T-helper 17 cell (primary cell): ENCODE data around the gene CORO2B. TPM values are rescaled to one million over a fixed set of nuclear protein-coding genes. Genes with fewer than 3 reads are reported as not detected.
"Not testable (repeated sequence)": the region's sequence is repeated elsewhere in the genome, so short reads cannot be mapped to it uniquely, and the experiment has no call there.

Experiments used
- ATAC-seq: fragments of 150-1000 bp; cut with Tn5 transposase; 2 replicates; pipeline ENCODE4 v1.10.0; 2021; ENCODE audit warnings: mild to moderate bottlenecking, moderate library complexity
- DNase-seq, 3 donors: peaks; one replicate each; pipeline versions ENCODE4 v3.0.0 to v3.0.0-alpha.2; 2020 to 2021
- H3K9me3 ChIP-seq: one replicate; pipeline ENCODE4 v1.7.0; 2013; ENCODE audit warnings: low read length, mild to moderate bottlenecking; ENCODE audit not compliant: control insufficient read depth, poor library complexity, severe bottlenecking
- H3K27ac Mint-ChIP-seq: one replicate; pipeline ENCODE4 v1.8.0; 2022; ENCODE audit warnings: mild to moderate bottlenecking, moderate library complexity, mixed read lengths
- H3K27me3 Mint-ChIP-seq: one replicate; pipeline ENCODE4 v1.8.0; 2022; ENCODE audit warnings: mixed read lengths
- H3K36me3 Mint-ChIP-seq: one replicate; pipeline ENCODE4 v1.8.0; 2022; ENCODE audit warnings: low read depth, mixed read lengths
- H3K4me1 Mint-ChIP-seq: one replicate; pipeline ENCODE4 v1.8.0; 2022; ENCODE audit warnings: mild to moderate bottlenecking, mixed read lengths
- H3K4me3 Mint-ChIP-seq: one replicate; pipeline ENCODE4 v1.8.0; 2022; ENCODE audit warnings: mild to moderate bottlenecking, moderate library complexity, mixed read lengths
- total RNA-seq, 4 donors: library from RNA in 2 of 4; stranded (reverse) in 2 of 4; gene quantifications; one replicate each; pipeline ENCODE4 v1.2.3 and lab custom pipeline; 2022 to 2026

CORO2B gene
- total RNA-seq, 2 donors from 2014 or later, result not detected

GRCh38 chr15:68603216-68603595 lies 24.4 kb downstream of the CORO2B start:
- DNase-seq (no peak), ATAC-seq (no peak)
- no peaks in the 10 kb centered on the region for H3K9me3 ChIP-seq
- H3K27me3 Mint-ChIP-seq, result peaks cover 45% of the 10 kb centered on the region
- H3K4me1 Mint-ChIP-seq, result no peaks in the 10 kb centered on the region
- H3K36me3 Mint-ChIP-seq, result no peaks in the 10 kb centered on the region
- no peak overlapping the region for H3K4me3 Mint-ChIP-seq
- no peak overlapping the region for H3K27ac Mint-ChIP-seq

DNA sequence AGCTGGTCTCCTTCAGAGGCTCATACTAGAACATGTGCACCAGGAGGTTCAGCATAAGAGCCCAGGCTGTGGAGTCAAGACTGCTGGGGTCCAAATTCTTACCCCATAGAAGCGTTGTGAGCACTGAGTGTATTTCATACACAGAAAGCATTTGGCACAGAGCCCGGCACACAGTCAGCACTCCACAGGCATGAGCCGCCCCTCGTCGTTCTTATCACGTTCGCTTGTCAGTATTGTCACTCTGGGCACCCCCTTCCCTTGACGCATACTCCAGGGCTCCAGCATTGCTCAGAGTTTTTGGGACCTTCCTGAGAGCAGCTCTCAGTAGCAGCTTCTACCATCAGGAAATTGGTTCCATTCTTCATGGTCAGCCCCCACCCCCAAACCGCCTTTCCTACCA lies 25.2 kb downstream of the CORO2B start:
- H3K27me3 Mint-ChIP-seq, result peaks cover 42% of the 10 kb centered on the region
- H3K36me3 Mint-ChIP-seq, result no peaks in the 10 kb centered on the region
- no peak for ATAC-seq

GRCh38 chr15:68604840-68605478 lies 26.2 kb downstream of the CORO2B start:
- not testable (repeated sequence) for H3K4me1 Mint-ChIP-seq, H3K27ac Mint-ChIP-seq, DNase-seq, H3K36me3 Mint-ChIP-seq, H3K9me3 ChIP-seq, H3K4me3 Mint-ChIP-seq, ATAC-seq
- H3K27me3 Mint-ChIP-seq, result peaks cover 33% of the 10 kb centered on the region

More for the DNA sequence above, 25.2 kb downstream of the CORO2B start:
- no peak for DNase-seq
- H3K4me3 Mint-ChIP-seq, result no peak overlapping the region
- H3K4me1 Mint-ChIP-seq, result no peaks in the 10 kb centered on the region
- no peak overlapping the region for H3K27ac Mint-ChIP-seq
- no peaks in the 10 kb centered on the region for H3K9me3 ChIP-seq

DNA sequence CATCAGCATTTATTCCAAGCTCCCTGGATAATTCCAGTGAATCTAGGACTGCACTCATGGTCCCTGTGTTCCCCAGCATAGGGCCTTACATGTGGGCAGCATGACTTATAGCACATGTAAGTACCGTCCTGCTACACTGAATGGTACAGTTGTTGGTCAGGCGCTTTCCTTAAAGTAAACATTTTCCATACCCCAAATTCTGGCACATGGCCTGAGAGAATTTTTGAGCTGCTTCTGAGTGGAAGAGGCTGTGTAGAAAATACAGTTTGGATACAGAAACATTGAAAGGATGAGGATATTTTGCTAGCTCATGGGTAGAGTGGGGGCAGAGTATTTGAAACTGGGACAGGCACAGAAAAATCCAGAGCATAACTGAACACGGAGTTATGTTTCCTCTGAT lies 27.6 kb downstream of the CORO2B start:
- no peak overlapping the region for H3K27ac Mint-ChIP-seq
- DNase-seq (no peak), ATAC-seq (no peak)
- no peaks in the 10 kb centered on the region for H3K36me3 Mint-ChIP-seq
- no peak overlapping the region for H3K4me3 Mint-ChIP-seq
- peaks cover 22% of the 10 kb centered on the region for H3K27me3 Mint-ChIP-seq
- H3K4me1 Mint-ChIP-seq, result no peaks in the 10 kb centered on the region
- no peaks in the 10 kb centered on the region for H3K9me3 ChIP-seq

DNA sequence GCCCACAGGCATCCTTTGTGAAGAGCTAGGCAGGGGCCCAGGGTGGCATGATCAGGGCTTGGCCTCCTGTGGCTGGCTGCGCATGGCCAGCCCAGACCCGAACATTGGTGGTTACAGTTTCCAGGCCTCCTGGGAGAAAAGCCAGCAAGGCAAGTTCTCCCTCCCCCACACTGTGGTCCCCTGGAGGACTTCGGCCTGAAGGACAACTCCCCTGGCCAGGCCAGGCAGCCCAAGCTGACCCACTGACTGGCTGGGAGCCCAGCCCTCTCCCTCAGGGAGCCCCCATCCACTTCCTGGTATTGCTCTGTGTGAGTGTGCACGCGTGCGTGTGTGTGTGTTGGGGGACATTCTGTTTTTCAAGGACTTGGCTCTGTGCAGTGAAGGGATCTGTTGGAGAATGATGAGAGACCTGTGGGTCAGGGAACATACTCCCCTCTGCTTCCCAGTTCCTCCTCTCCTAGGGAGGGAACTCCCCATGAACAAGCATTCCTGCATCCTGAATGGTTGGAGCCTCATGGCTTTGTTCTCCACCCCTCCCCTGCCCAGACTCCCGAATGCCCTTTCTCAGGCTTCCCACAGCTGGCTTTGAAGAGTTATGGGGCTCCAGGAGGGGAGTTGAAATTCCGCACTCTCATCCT lies 29.5 kb downstream of the CORO2B start:
- H3K4me3 Mint-ChIP-seq, result no peak overlapping the region
- DNase-seq (no peak), ATAC-seq (no peak)
- H3K4me1 Mint-ChIP-seq, result no peaks in the 10 kb centered on the region
- H3K27ac Mint-ChIP-seq, result no peak overlapping the region
- peaks cover 20% of the 10 kb centered on the region for H3K27me3 Mint-ChIP-seq
- no peaks in the 10 kb centered on the region for H3K36me3 Mint-ChIP-seq
- H3K9me3 ChIP-seq, result no peaks in the 10 kb centered on the region

DNA sequence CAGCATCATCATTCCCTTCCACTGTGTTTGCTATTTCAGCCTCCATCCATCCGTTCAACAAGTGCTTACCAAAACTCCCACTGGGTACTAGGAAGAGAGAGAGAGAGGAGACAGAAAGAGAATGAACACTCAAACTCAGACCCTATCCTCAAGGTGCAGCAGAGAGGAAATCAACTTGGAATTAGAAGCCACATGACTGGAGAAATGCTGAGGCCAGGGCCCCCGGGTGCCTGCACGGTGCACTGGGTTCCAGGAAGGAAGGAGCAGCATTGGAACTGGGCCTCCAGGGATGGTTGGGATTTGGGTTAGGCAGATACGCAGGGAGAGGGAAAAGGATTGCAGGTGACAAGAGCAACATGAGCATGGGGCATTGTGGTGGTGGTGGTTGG lies 30.0 kb downstream of the CORO2B start:
- H3K4me1 Mint-ChIP-seq, result no peaks in the 10 kb centered on the region
- H3K9me3 ChIP-seq, result no peaks in the 10 kb centered on the region
- ATAC-seq (no peak), DNase-seq (no peak)
- H3K27me3 Mint-ChIP-seq, result peaks cover 16% of the 10 kb centered on the region
- H3K27ac Mint-ChIP-seq, result no peak overlapping the region
- no peaks in the 10 kb centered on the region for H3K36me3 Mint-ChIP-seq
- no peak overlapping the region for H3K4me3 Mint-ChIP-seq

DNA sequence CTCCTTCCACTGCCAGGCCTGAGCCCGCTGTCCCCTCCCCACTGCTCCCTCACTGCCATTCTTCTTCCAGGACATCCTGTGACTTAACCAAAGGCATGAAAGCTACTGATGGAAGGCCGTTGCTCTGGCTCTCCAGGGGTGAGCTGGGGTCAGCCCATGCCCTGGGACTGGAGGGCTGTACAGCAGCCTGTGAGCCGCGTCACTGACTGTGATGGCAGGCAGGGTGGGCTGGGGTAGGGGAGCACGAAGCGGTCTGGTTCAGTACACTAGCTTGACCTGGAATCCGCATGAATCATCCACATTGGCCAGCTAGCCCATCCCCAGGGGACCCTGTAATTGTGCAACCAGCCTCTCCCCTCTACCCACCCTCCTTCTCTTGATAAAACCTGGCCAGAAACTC lies 30.8 kb downstream of the CORO2B start:
- no peak for DNase-seq
- H3K27me3 Mint-ChIP-seq, result peaks cover 19% of the 10 kb centered on the region
- H3K4me1 Mint-ChIP-seq, result no peaks in the 10 kb centered on the region
- H3K36me3 Mint-ChIP-seq, result no peaks in the 10 kb centered on the region
- H3K4me3 Mint-ChIP-seq, result no peak overlapping the region
- ATAC-seq, result no peak
- no peaks in the 10 kb centered on the region for H3K9me3 ChIP-seq
- no peak overlapping the region for H3K27ac Mint-ChIP-seq

GRCh38 chr15:68610825-68611224 lies 32.0 kb downstream of the CORO2B start:
- ATAC-seq (no peak), DNase-seq (no peak)
- Mint-ChIP-seq H3K27me3 (peaks cover 19% of the 10 kb centered on the region), H3K4me3 (no peak overlapping the region), H3K27ac (no peak overlapping the region), H3K4me1 (no peaks in the 10 kb centered on the region), H3K36me3 (no peaks in the 10 kb centered on the region)
- no peaks in the 10 kb centered on the region for H3K9me3 ChIP-seq

GRCh38 chr15:68612503-68612902 lies 33.7 kb downstream of the CORO2B start:
- H3K4me1 Mint-ChIP-seq, result no peaks in the 10 kb centered on the region
- H3K27me3 Mint-ChIP-seq, result peaks cover 30% of the 10 kb centered on the region
- no peak overlapping the region for H3K4me3 Mint-ChIP-seq
- H3K9me3 ChIP-seq, result no peaks in the 10 kb centered on the region
- DNase-seq (no peak), ATAC-seq (no peak)
- no peaks in the 10 kb centered on the region for H3K36me3 Mint-ChIP-seq
- no peak overlapping the region for H3K27ac Mint-ChIP-seq

DNA sequence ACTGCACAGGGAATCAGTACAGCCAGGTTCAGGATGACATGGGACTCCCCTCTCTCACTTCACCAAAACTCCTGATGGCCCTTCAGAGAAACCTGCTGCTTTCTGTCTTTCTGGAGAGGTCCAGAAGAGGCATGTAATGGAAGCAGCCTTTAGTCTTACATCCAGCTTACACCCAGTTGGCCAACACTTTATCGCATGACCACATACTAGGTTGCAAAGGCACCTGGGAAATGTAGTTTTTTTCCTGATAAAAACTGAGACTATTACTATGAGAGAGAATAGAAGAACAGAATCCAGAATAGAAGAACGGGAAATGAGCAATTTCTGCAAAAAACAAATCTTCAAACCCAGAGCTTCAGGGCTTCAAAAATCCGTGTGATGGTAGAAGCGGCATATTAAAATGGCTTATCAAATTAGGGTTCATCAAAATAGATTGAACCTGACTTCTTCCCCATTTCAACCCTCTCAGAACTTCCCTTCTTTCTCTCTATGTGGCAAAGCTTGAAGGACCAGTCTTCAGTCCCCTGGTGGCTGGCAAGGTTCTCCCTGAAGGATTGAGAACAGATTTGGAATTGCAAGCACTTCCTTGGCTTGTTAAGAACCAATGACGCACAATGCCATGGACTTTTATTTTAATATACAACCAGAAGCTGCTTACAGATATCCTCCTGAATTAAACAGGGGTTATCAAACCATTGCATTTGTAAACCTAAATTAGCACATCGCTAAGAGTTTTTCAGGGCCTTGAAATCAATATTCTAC lies 34.4 kb downstream of the CORO2B start:
- Mint-ChIP-seq H3K4me3 (no peak overlapping the region), H3K36me3 (peaks cover under 1% of the 10 kb centered on the region), H3K4me1 (no peaks in the 10 kb centered on the region), H3K27ac (no peak overlapping the region), H3K27me3 (peaks cover 36% of the 10 kb centered on the region)
- no peaks in the 10 kb centered on the region for H3K9me3 ChIP-seq
- DNase-seq (no peak), ATAC-seq (no peak)

- Mint-ChIP-seq H3K4me3 (no peak overlapping the region), H3K4me1 (no peaks in the 10 kb centered on the region), H3K36me3 (peaks cover 2% of the 10 kb centered on the region), H3K27me3 (peaks cover 48% of the 10 kb centered on the region), H3K27ac (no peak overlapping the region)
- no peak for ATAC-seq
- H3K9me3 ChIP-seq, result no peaks in the 10 kb centered on the region
- no peak for DNase-seq
Observed at GRCh38 chr15:68614286-68615035, 35.7 kb downstream of the CORO2B start.

GRCh38 chr15:68615301-68615700 lies 36.5 kb downstream of the CORO2B start:
- DNase-seq, result no peak
- Mint-ChIP-seq H3K27ac (no peak overlapping the region), H3K36me3 (peaks cover 2% of the 10 kb centered on the region), H3K27me3 (peaks cover 52% of the 10 kb centered on the region), H3K4me1 (no peaks in the 10 kb centered on the region), H3K4me3 (no peak overlapping the region)
- no peaks in the 10 kb centered on the region for H3K9me3 ChIP-seq
- ATAC-seq, result no peak

- ATAC-seq, result no peak
- no peak for DNase-seq
- H3K4me1 Mint-ChIP-seq, result no peaks in the 10 kb centered on the region
- no peaks in the 10 kb centered on the region for H3K9me3 ChIP-seq
- H3K36me3 Mint-ChIP-seq, result peaks cover 2% of the 10 kb centered on the region
- H3K27me3 Mint-ChIP-seq, result peaks cover 57% of the 10 kb centered on the region
- no peak overlapping the region for H3K4me3 Mint-ChIP-seq
- no peak overlapping the region for H3K27ac Mint-ChIP-seq
Observed at GRCh38 chr15:68615811-68616210, 37.0 kb downstream of the CORO2B start.
